Measurements from ENCODE around the gene SLC8A2.

DNA sequence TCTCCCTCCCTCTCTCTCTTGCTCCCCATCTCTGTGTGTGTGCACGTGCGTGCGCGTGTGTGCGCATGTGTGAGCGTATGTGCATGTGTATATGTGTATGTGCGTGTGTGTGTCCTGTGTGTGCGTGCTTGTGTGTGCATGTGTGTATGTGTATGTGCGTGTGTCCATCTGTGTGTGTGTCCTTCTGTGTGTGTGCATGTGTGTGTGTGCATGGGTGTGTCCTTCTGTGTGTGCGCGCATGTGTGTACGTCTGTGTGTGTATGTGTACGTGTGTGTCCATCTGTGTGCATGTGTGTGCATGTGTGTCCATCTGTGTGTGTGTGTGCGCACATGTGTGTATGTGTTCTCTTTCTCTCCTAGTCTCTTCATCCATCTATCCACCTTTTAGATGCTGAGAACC is 12.2 kb downstream of the SLC8A2 start:
- TF ChIP-seq, protein P1, sequence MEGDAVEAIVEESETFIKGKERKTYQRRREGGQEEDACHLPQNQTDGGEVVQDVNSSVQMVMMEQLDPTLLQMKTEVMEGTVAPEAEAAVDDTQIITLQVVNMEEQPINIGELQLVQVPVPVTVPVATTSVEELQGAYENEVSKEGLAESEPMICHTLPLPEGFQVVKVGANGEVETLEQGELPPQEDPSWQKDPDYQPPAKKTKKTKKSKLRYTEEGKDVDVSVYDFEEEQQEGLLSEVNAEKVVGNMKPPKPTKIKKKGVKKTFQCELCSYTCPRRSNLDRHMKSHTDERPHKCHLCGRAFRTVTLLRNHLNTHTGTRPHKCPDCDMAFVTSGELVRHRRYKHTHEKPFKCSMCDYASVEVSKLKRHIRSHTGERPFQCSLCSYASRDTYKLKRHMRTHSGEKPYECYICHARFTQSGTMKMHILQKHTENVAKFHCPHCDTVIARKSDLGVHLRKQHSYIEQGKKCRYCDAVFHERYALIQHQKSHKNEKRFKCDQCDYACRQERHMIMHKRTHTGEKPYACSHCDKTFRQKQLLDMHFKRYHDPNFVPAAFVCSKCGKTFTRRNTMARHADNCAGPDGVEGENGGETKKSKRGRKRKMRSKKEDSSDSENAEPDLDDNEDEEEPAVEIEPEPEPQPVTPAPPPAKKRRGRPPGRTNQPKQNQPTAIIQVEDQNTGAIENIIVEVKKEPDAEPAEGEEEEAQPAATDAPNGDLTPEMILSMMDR (IDR thresholded peaks at IDR 0.05) = no peak
- TF ChIP-seq EZH2 (IDR thresholded peaks at IDR 0.05) (no peak), EZH2phosphoT487 (IDR thresholded peaks at IDR 0.05) (no peak)
